Measurements from ENCODE around the gene AMACR. TPM values are rescaled to one million over a fixed set of nuclear protein-coding genes. Genes with fewer than 3 reads are reported as not detected.

AMACR gene
- total and polyA plus RNA-seq, 2 experiments from 2014 or later, result 6.7 to 12.6 TPM

DNA sequence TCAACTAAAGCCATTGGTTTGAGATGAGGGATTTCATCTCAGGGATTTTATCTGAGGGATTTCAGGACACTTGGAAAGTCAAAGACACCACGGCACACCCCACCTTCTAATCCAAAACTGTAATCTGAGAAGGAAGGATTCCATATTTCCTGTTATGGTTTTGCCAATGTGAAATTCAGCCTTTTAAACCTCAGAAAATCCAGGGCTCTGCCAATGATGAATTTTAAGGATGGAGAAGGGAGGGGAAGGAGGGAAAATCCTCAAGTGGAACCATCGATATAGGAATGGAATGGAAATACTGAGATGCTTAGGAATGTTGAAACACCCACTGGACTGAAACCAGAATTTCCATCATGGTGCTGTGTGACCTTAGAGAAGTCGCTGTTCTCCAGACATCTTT, 29.9 kb upstream of the AMACR start:
- no peaks in the 10 kb centered on the region for H3K9me3 Mint-ChIP-seq

More for the DNA sequence above, 29.9 kb upstream of the AMACR start:
- ATAC-seq, result no peak
- no peaks in the 10 kb centered on the region for H3K79me2 ChIP-seq (replicated peaks; ENCODE audit: insufficient read depth)
- Mint-ChIP-seq H3K27ac (no peak overlapping the region), H3K27me3 (ENCODE audit: insufficient read depth, low read depth, poor library complexity) (peaks cover under 1% of the 10 kb centered on the region), H3K4me1 (peaks cover 13% of the 10 kb centered on the region), H3K4me3 (no peak overlapping the region), H3K36me3 (ENCODE audit: low read depth) (peaks cover 4% of the 10 kb centered on the region)
- H3K9me2 ChIP-seq (ENCODE audit: insufficient read depth), result peaks cover 25% of the 10 kb centered on the region
- H3K4me2 ChIP-seq, result no peak overlapping the region
- TF ChIP-seq EZH2phosphoT487 (IDR thresholded peaks at IDR 0.05; ENCODE audit: unreplicated experiment) (no peak), JUNB (IDR thresholded peaks at IDR 0.05; ENCODE audit: unreplicated experiment) (no peak), NANOG (IDR thresholded peaks at IDR 0.05; ENCODE audit: borderline replicate concordance) (no peak), ZNF331 (CRISPR knock-in tag; IDR thresholded peaks at IDR 0.05; ENCODE audit: low read depth) (no peak), ZNF114 (CRISPR knock-in tag; IDR thresholded peaks at IDR 0.05) (no peak), POLR2AphosphoS5 (IDR thresholded peaks at IDR 0.05; ENCODE audit: low read depth) (no peak), EZH2 (IDR thresholded peaks at IDR 0.05; ENCODE audit: low read depth, unreplicated experiment) (no peak), CREB1 (CRISPR knock-in tag; IDR thresholded peaks at IDR 0.05; ENCODE audit: low read depth) (no peak), STAT1 (IDR thresholded peaks at IDR 0.05; ENCODE audit: unreplicated experiment) (no peak)
- TF ChIP-seq, protein P1, sequence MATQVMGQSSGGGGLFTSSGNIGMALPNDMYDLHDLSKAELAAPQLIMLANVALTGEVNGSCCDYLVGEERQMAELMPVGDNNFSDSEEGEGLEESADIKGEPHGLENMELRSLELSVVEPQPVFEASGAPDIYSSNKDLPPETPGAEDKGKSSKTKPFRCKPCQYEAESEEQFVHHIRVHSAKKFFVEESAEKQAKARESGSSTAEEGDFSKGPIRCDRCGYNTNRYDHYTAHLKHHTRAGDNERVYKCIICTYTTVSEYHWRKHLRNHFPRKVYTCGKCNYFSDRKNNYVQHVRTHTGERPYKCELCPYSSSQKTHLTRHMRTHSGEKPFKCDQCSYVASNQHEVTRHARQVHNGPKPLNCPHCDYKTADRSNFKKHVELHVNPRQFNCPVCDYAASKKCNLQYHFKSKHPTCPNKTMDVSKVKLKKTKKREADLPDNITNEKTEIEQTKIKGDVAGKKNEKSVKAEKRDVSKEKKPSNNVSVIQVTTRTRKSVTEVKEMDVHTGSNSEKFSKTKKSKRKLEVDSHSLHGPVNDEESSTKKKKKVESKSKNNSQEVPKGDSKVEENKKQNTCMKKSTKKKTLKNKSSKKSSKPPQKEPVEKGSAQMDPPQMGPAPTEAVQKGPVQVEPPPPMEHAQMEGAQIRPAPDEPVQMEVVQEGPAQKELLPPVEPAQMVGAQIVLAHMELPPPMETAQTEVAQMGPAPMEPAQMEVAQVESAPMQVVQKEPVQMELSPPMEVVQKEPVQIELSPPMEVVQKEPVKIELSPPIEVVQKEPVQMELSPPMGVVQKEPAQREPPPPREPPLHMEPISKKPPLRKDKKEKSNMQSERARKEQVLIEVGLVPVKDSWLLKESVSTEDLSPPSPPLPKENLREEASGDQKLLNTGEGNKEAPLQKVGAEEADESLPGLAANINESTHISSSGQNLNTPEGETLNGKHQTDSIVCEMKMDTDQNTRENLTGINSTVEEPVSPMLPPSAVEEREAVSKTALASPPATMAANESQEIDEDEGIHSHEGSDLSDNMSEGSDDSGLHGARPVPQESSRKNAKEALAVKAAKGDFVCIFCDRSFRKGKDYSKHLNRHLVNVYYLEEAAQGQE (IDR thresholded peaks at IDR 0.05; ENCODE audit: unreplicated experiment), result no peak
- TF ChIP-seq, protein P2, sequence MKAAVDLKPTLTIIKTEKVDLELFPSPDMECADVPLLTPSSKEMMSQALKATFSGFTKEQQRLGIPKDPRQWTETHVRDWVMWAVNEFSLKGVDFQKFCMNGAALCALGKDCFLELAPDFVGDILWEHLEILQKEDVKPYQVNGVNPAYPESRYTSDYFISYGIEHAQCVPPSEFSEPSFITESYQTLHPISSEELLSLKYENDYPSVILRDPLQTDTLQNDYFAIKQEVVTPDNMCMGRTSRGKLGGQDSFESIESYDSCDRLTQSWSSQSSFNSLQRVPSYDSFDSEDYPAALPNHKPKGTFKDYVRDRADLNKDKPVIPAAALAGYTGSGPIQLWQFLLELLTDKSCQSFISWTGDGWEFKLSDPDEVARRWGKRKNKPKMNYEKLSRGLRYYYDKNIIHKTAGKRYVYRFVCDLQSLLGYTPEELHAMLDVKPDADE (IDR thresholded peaks at IDR 0.05), result no peak
- TF ChIP-seq, protein P3, sequence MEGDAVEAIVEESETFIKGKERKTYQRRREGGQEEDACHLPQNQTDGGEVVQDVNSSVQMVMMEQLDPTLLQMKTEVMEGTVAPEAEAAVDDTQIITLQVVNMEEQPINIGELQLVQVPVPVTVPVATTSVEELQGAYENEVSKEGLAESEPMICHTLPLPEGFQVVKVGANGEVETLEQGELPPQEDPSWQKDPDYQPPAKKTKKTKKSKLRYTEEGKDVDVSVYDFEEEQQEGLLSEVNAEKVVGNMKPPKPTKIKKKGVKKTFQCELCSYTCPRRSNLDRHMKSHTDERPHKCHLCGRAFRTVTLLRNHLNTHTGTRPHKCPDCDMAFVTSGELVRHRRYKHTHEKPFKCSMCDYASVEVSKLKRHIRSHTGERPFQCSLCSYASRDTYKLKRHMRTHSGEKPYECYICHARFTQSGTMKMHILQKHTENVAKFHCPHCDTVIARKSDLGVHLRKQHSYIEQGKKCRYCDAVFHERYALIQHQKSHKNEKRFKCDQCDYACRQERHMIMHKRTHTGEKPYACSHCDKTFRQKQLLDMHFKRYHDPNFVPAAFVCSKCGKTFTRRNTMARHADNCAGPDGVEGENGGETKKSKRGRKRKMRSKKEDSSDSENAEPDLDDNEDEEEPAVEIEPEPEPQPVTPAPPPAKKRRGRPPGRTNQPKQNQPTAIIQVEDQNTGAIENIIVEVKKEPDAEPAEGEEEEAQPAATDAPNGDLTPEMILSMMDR (conservative IDR thresholded peaks at IDR 0.05; ENCODE audit: low read depth in 2 of 2), result no peak
- TF ChIP-seq, protein P4, sequence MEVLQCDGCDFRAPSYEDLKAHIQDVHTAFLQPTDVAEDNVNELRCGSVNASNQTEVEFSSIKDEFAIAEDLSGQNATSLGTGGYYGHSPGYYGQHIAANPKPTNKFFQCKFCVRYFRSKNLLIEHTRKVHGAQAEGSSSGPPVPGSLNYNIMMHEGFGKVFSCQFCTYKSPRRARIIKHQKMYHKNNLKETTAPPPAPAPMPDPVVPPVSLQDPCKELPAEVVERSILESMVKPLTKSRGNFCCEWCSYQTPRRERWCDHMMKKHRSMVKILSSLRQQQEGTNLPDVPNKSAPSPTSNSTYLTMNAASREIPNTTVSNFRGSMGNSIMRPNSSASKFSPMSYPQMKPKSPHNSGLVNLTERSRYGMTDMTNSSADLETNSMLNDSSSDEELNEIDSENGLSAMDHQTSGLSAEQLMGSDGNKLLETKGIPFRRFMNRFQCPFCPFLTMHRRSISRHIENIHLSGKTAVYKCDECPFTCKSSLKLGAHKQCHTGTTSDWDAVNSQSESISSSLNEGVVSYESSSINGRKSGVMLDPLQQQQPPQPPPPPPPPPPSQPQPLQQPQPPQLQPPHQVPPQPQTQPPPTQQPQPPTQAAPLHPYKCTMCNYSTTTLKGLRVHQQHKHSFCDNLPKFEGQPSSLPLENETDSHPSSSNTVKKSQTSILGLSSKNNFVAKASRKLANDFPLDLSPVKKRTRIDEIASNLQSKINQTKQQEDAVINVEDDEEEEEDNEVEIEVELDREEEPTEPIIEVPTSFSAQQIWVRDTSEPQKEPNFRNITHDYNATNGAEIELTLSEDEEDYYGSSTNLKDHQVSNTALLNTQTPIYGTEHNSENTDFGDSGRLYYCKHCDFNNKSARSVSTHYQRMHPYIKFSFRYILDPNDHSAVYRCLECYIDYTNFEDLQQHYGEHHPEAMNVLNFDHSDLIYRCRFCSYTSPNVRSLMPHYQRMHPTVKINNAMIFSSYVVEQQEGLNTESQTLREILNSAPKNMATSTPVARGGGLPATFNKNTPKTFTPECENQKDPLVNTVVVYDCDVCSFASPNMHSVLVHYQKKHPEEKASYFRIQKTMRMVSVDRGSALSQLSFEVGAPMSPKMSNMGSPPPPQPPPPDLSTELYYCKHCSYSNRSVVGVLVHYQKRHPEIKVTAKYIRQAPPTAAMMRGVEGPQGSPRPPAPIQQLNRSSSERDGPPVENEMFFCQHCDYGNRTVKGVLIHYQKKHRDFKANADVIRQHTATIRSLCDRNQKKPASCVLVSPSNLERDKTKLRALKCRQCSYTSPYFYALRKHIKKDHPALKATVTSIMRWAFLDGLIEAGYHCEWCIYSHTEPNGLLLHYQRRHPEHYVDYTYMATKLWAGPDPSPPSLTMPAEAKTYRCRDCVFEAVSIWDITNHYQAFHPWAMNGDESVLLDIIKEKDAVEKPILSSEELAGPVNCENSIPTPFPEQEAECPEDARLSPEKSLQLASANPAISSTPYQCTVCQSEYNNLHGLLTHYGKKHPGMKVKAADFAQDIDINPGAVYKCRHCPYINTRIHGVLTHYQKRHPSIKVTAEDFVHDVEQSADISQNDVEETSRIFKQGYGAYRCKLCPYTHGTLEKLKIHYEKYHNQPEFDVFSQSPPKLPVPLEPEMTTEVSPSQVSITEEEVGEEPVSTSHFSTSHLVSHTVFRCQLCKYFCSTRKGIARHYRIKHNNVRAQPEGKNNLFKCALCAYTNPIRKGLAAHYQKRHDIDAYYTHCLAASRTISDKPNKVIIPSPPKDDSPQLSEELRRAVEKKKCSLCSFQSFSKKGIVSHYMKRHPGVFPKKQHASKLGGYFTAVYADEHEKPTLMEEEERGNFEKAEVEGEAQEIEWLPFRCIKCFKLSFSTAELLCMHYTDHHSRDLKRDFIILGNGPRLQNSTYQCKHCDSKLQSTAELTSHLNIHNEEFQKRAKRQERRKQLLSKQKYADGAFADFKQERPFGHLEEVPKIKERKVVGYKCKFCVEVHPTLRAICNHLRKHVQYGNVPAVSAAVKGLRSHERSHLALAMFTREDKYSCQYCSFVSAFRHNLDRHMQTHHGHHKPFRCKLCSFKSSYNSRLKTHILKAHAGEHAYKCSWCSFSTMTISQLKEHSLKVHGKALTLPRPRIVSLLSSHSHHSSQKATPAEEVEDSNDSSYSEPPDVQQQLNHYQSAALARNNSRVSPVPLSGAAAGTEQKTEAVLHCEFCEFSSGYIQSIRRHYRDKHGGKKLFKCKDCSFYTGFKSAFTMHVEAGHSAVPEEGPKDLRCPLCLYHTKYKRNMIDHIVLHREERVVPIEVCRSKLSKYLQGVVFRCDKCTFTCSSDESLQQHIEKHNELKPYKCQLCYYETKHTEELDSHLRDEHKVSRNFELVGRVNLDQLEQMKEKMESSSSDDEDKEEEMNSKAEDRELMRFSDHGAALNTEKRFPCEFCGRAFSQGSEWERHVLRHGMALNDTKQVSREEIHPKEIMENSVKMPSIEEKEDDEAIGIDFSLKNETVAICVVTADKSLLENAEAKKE (CRISPR knock-in tag; IDR thresholded peaks at IDR 0.05), result no peak
- no peaks in the 10 kb centered on the region for H3K36me3 ChIP-seq (ENCODE audit: insufficient read depth)
- no peak overlapping the region for H3K4me3 ChIP-seq
- no peak overlapping the region for H3K27ac ChIP-seq (ENCODE audit: low read depth)
- no peaks in the 10 kb centered on the region; the same call in 1 of the 2 replicates for H3K4me1 ChIP-seq (ENCODE audit: insufficient read depth)
- no peak for DNase-seq (ENCODE audit: low spot score)
- no peak overlapping the region for H2AFZ ChIP-seq
- H3K27me3 ChIP-seq (ENCODE audit: insufficient read depth), result no peaks in the 10 kb centered on the region
- no peaks in the 10 kb centered on the region for H4K20me1 ChIP-seq (replicated peaks; ENCODE audit: insufficient read depth)
- H3F3A ChIP-seq (replicated peaks; ENCODE audit: low read depth), result no peaks in the 10 kb centered on the region
